Panc1 (cell line): Measurements from ENCODE around the gene CYTH3. TPM values are rescaled to one million over a fixed set of nuclear protein-coding genes. Genes with fewer than 3 reads are reported as not detected.

ENCODE experiments used
- ATAC-seq: fragments of 200-7000 bp; cut with Tn5 transposase; 2 replicates; pipeline ENCODE4 v1.9.1; 2020; ENCODE audit warnings: mild to moderate bottlenecking, moderate library complexity
- BruUV-seq: library from RNA; stranded (reverse); fragments of 400-500 nt; replicated peaks from 2 replicates; lab custom pipeline; 2021; lab: Mats Ljungman, UMichigan
- CTCF ChIA-PET: fragments of 300-600 bp; sonication (Branson Sonifier 250); formaldehyde crosslinking; loops from one replicate; lab custom pipeline; 2022; ENCODE audit warnings: antibody characterized with exemption; lab: Charles Lee
- POLR2A ChIA-PET: fragments of 300-600 bp; sonication (Branson Sonifier 250); formaldehyde crosslinking; loops from one replicate; lab custom pipeline; 2022; ENCODE audit warnings: antibody characterized with exemption; lab: Charles Lee
- DNase-seq: peaks from one replicate; pipeline ENCODE4 v3.0.0-alpha.2; 2010; ENCODE audit warnings: low read depth, low spot score
- H3K27ac ChIP-seq: 2 replicates; pipeline ENCODE4 v1.5.1; 2011; ENCODE audit warnings: mild to moderate bottlenecking, low read length, inconsistent platforms
- H3K27me3 ChIP-seq: fragments of 200-500 bp; sonication (Bioruptor generic); 2 replicates; pipeline ENCODE4 v1.6.0; 2014; ENCODE audit warnings: low read length, inconsistent platforms; ENCODE audit not compliant: control insufficient read depth, insufficient read depth
- H3K36me3 ChIP-seq: fragments of 200-500 bp; sonication (Bioruptor generic); 2 replicates; pipeline ENCODE4 v1.5.1; 2014; ENCODE audit warnings: inconsistent platforms, mild to moderate bottlenecking, low read length, moderate library complexity; ENCODE audit not compliant: control insufficient read depth, insufficient read depth
- H3K4me1 ChIP-seq: 2 replicates; pipeline ENCODE4 v1.5.1; 2011; ENCODE audit warnings: inconsistent platforms, mild to moderate bottlenecking, low read length, moderate library complexity; ENCODE audit not compliant: control insufficient read depth, insufficient read depth
- H3K4me3 ChIP-seq, 2 experiments: 2 replicates each; pipeline ENCODE4 v1.5.1; 2011 to 2012; ENCODE audit warnings: low read depth in 2 of 2, low read length in 2 of 2, mild to moderate bottlenecking in 2 of 2, inconsistent platforms in 1 of 2, moderate library complexity in 1 of 2
- H3K9me3 ChIP-seq: fragments of 200-500 bp; sonication (Bioruptor generic); 2 replicates; pipeline ENCODE4 v1.5.1; 2014; ENCODE audit warnings: low read depth, mild to moderate bottlenecking, inconsistent platforms, low read length, moderate library complexity; ENCODE audit not compliant: control insufficient read depth, insufficient read depth
- CTCF ChIP-seq: fragments of 450-650 bp; IDR thresholded peaks from 2 replicates; pipeline ENCODE4 v1.5.1; 2017; ENCODE audit warnings: mild to moderate bottlenecking
- POLR2AphosphoS5 ChIP-seq: IDR thresholded peaks from 2 replicates; pipeline ENCODE4 v1.6.1; 2012; ENCODE audit warnings: mild to moderate bottlenecking, low read depth, low read length, moderate library complexity
- REST ChIP-seq, 2 experiments: IDR thresholded peaks; 2 replicates each; pipeline ENCODE4 v1.6.1; 2011 to 2012; ENCODE audit warnings: low read depth in 2 of 2, control low read depth in 1 of 2, low read length in 1 of 2, mild to moderate bottlenecking in 1 of 2, moderate library complexity in 1 of 2; ENCODE audit not compliant: insufficient read depth in 1 of 2
- SIN3A ChIP-seq: IDR thresholded peaks from 2 replicates; pipeline ENCODE4 v1.6.1; 2012; ENCODE audit warnings: low read depth, mild to moderate bottlenecking, low read length, moderate library complexity, borderline replicate concordance; ENCODE audit not compliant: insufficient read depth
- TCF7L2 ChIP-seq: IDR thresholded peaks from 2 replicates; pipeline ENCODE4 v1.6.1; 2011; ENCODE audit warnings: mild to moderate bottlenecking, low read depth, low read length, inconsistent platforms
- in situ Hi-C: cut with HindIII; loops from 2 replicates; pipeline ENCODE4 v1.10.0; 2016; ENCODE audit warnings: low sequenced_read_pairs, low pct_unique_long_range_greater_than_20kb
- intact Hi-C: fragments of 100-400 bp; cut with micrococcal nuclease; formaldehyde crosslinking; loops from one replicate; pipeline ENCODE4 v1.10.0; 2022; ENCODE audit not compliant: unreplicated experiment
- total RNA-seq: library from RNA; stranded (reverse); gene quantifications from one replicate; pipeline ENCODE4 v1.2.1, GENCODE V29; 2021; ENCODE audit not compliant: unreplicated experiment

Gene CYTH3
- total RNA-seq, 1 experiment from 2014 or later: 35.5 TPM

- ChIA-PET POLR2A (no interaction called here), CTCF (no interaction called here)
- no peak for ATAC-seq
- H3K27ac ChIP-seq: no peak overlapping the region
- no peak for DNase-seq
- in situ Hi-C loops (no loop called here), intact Hi-C loops (no loop called here)
- TF ChIP-seq POLR2AphosphoS5 (no peak), REST (IDR thresholded peaks at IDR 0.05; ENCODE audit: insufficient read depth in 1 of 2, low read depth in 2 of 2, low read length in 1 of 2) (no peak), TCF7L2 (no peak), SIN3A (no peak), CTCF (no peak)
- no peak overlapping the region for H3K4me3 ChIP-seq
- H3K9me3 ChIP-seq: no peaks in the 10 kb centered on the region
- H3K36me3 ChIP-seq: no peaks in the 10 kb centered on the region
- H3K4me1 ChIP-seq: no peaks in the 10 kb centered on the region
- no peaks in the 10 kb centered on the region for H3K27me3 ChIP-seq
- no TSS peak for BruUV-seq
Measured at GRCh38 chr7:6170571-6171531, 101.6 kb downstream of the CYTH3 start.

DNA sequence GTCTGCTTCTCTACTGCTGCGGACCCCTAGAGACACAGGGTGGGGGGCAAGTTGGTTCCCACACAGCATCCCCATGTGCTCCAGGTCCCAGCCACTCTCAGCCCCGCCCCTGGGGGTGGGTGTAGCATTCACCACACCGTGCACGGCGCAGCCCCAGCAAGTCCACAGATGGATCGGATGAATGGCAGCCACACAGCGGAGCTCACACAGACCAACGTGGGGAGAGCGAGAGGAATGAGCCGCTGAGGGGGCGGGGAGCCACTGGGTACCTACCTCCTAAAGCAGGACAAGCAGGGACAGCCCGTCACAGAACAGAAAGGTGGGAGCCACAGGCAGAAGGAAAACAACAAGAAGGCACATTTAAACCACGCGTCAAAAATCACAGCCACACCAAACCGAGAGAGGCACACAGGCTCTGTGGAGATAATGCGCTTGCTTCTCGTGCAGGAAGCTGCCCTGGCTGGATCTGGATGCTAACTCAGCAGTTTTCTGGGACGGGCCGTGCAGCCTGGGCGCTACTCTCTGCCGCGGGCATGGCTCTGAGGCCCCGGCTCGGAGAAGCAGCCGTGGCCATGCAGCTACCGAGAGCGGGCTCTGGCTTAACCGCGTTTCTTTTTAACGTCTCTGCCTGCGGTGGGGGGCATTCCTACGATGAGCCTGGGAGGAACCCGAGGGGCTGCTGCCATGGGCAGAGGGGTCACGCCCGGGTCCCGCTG is 102.5 kb downstream of the CYTH3 start:
- Histone ChIP-seq H3K27me3 (no peaks in the 10 kb centered on the region), H3K9me3 (no peaks in the 10 kb centered on the region), H3K27ac (no peak overlapping the region), H3K4me3 (no peak overlapping the region), H3K36me3 (no peaks in the 10 kb centered on the region), H3K4me1 (no peaks in the 10 kb centered on the region)
- intact Hi-C loops: no loop called here
- DNase-seq (no peak), ATAC-seq (no peak)
- POLR2A ChIA-PET: no interaction called here
- in situ Hi-C loops: no loop called here
- TF ChIP-seq TCF7L2 (no peak), SIN3A (no peak), CTCF (no peak), REST (IDR thresholded peaks at IDR 0.05; ENCODE audit: insufficient read depth in 1 of 2, low read depth in 2 of 2, low read length in 1 of 2) (no peak), POLR2AphosphoS5 (no peak)
- CTCF ChIA-PET: no interaction called here
- no TSS peak for BruUV-seq
